Measurements from ENCODE around the gene SLC6A12. TPM values are rescaled to one million over a fixed set of nuclear protein-coding genes. Genes with fewer than 3 reads are reported as not detected.

SLC6A12 gene
- total and polyA plus RNA-seq, 2 donors from 2014 or later, result 45.6 to 130 TPM

DNA sequence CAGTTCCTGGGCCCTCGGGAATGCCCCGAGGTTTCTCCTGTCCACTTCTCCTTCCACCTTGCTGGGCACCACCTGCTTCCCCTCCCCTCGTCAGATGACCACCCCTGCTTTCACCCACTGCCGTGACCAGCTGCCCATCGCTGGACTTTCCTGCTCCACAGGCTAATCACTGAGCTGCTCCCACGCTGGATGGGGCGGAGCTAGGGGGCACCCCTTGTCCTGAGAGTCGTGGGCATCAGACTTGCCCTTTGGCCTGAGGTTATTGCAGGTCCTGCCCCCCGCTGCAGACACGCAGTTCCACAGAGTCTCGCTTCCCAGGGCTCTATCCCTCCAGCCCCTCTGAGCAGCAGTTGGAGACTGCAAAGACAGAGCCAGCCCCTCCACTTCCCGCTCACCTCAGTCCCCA lies 427 bp downstream of the SLC6A12 start:
- H3K27ac ChIP-seq (ENCODE audit: low read depth in 2 of 2, low read length in 2 of 2), result peak overlapping the region; percentile 82 to 87
- intact Hi-C loops (cut with DNase I), result no loop called here
- peak overlapping the region in 1 of 3 donors; percentile 41 for H3K4me3 ChIP-seq (ENCODE audit: low read length in 3 of 3)
- no peak for FAIRE-seq
- TF ChIP-seq, protein P1, sequence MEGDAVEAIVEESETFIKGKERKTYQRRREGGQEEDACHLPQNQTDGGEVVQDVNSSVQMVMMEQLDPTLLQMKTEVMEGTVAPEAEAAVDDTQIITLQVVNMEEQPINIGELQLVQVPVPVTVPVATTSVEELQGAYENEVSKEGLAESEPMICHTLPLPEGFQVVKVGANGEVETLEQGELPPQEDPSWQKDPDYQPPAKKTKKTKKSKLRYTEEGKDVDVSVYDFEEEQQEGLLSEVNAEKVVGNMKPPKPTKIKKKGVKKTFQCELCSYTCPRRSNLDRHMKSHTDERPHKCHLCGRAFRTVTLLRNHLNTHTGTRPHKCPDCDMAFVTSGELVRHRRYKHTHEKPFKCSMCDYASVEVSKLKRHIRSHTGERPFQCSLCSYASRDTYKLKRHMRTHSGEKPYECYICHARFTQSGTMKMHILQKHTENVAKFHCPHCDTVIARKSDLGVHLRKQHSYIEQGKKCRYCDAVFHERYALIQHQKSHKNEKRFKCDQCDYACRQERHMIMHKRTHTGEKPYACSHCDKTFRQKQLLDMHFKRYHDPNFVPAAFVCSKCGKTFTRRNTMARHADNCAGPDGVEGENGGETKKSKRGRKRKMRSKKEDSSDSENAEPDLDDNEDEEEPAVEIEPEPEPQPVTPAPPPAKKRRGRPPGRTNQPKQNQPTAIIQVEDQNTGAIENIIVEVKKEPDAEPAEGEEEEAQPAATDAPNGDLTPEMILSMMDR (IDR thresholded peaks at IDR 0.05; ENCODE audit: borderline replicate concordance, extremely low read depth, insufficient read depth), result no peak
- DNase-seq, result no peak
- no peaks in the 10 kb centered on the region for H3K9me3 ChIP-seq (ENCODE audit: control insufficient read depth in 2 of 3, insufficient read depth in 1 of 3, low read length in 3 of 3)
- peaks cover 0 to 55% (median 54%) of the 10 kb centered on the region in 3 donors for H3K4me1 ChIP-seq (ENCODE audit: control insufficient read depth in 2 of 3, insufficient read depth in 2 of 3, low read depth in 1 of 3, low read length in 3 of 3)
- H3K9ac ChIP-seq (ENCODE audit: low read length in 3 of 3), result no peak overlapping the region
- no peaks in the 10 kb centered on the region for H3K36me3 ChIP-seq (ENCODE audit: control insufficient read depth in 2 of 3, insufficient read depth in 3 of 3, low read length in 3 of 3)
- H3K27me3 ChIP-seq (ENCODE audit: control insufficient read depth, insufficient read depth, low read length), result no peaks in the 10 kb centered on the region

DNA sequence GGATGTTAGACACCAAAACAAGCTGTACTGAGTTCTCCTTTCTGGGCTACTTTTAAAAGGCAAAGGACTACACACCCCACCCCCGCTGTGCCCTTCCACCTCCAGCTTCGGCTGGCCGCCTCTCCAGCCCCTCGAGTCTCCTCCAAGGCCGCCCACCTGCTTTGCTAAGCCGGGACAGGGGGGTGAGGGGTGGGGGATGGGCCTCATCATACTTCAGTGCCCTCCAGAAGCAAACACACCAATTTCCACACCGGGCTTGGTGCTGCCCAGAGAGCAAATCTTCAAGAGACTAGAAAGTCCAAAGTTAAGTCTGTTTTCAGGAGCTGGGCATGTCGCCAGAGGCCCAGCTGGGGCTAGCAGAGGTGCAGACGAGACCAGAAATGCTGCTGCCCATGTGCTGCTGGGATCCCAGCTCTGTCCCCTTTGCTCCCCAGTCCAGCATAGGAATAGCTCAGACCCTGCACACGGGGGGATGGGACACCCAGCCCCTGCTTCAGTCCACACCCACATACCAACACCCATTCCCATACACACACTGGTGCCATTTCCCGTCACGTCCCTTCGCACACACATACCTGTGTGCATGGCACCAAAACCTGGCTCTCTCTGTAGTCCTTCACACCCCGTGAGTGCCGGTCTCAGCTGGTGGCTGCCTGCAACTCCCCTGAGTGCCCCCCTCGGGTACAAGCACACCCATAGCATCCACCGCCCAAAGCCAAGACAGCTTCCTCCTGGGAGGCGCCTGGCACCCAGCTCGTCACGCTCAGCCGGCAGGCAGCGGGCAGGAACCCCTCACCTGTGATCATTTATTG lies 1.0 kb downstream of the SLC6A12 start:
- intact Hi-C loops (cut with DNase I), result no loop called here
- H3K4me1 ChIP-seq (ENCODE audit: control insufficient read depth in 2 of 3, insufficient read depth in 2 of 3, low read depth in 1 of 3, low read length in 3 of 3), result peaks cover 0 to 56% (median 54%) of the 10 kb centered on the region in 3 donors
- peak overlapping the region; percentile 82 to 87 for H3K27ac ChIP-seq (ENCODE audit: low read depth in 2 of 2, low read length in 2 of 2)
- H3K4me3 ChIP-seq (ENCODE audit: low read length in 3 of 3), result peak overlapping the region; percentile 8 to 41 (median 25)
- DNase-seq (peak; percentile 82 to 94 (median 85)), FAIRE-seq (no peak)
- no peaks in the 10 kb centered on the region for H3K36me3 ChIP-seq (ENCODE audit: control insufficient read depth in 2 of 3, insufficient read depth in 3 of 3, low read length in 3 of 3)
- TF ChIP-seq, protein P1 (IDR thresholded peaks at IDR 0.05; ENCODE audit: borderline replicate concordance, extremely low read depth, insufficient read depth), result no peak
- peak overlapping the region in 2 of 3 donors; percentile 41 to 42 for H3K9ac ChIP-seq (ENCODE audit: low read length in 3 of 3)
- no peaks in the 10 kb centered on the region for H3K27me3 ChIP-seq (ENCODE audit: control insufficient read depth, insufficient read depth, low read length)
- H3K9me3 ChIP-seq (ENCODE audit: control insufficient read depth in 2 of 3, insufficient read depth in 1 of 3, low read length in 3 of 3), result no peaks in the 10 kb centered on the region

DNA sequence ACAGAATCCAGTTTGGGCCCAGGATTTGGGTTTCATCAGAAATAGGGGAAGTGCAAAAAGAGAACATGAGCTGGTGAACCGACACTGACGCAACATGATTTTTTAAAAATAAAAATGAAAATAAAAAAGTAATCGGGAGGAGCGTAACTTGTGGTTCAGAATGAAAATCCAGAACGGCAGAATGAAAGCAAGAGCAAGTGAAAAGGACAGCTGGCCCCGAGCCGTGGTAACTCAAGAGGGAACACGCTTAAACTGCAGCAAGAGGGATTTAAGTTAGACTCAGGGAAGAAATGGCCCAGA lies 1.6 kb downstream of the SLC6A12 start:
- peak overlapping the region in 1 of 3 donors; percentile 41 for H3K9ac ChIP-seq (ENCODE audit: low read length in 3 of 3)
- peak overlapping the region in 2 of 3 donors; percentile 25 to 41 for H3K4me3 ChIP-seq (ENCODE audit: low read length in 3 of 3)
- peaks cover 0 to 57% (median 54%) of the 10 kb centered on the region in 3 donors for H3K4me1 ChIP-seq (ENCODE audit: control insufficient read depth in 2 of 3, insufficient read depth in 2 of 3, low read depth in 1 of 3, low read length in 3 of 3)
- DNase-seq (no peak), FAIRE-seq (no peak)
- intact Hi-C loops (cut with DNase I), result no loop called here
- H3K9me3 ChIP-seq (ENCODE audit: control insufficient read depth in 2 of 3, insufficient read depth in 1 of 3, low read length in 3 of 3), result no peaks in the 10 kb centered on the region
- no peaks in the 10 kb centered on the region for H3K36me3 ChIP-seq (ENCODE audit: control insufficient read depth in 2 of 3, insufficient read depth in 3 of 3, low read length in 3 of 3)
- TF ChIP-seq, protein P1 (IDR thresholded peaks at IDR 0.05; ENCODE audit: borderline replicate concordance, extremely low read depth, insufficient read depth), result no peak
- H3K27ac ChIP-seq (ENCODE audit: low read depth in 2 of 2, low read length in 2 of 2), result peak overlapping the region; percentile 82 to 87
- no peaks in the 10 kb centered on the region for H3K27me3 ChIP-seq (ENCODE audit: control insufficient read depth, insufficient read depth, low read length)
